ENCODE measurements around the gene CHMP4A. TPM values are rescaled to one million over a fixed set of nuclear protein-coding genes. Genes with fewer than 3 reads are reported as not detected.
"Not testable (repeated sequence)": the region's sequence is repeated elsewhere in the genome, so short reads cannot be mapped to it uniquely, and the experiment has no call there.

CHMP4A gene
- polyA plus RNA-seq, 1 donor from 2014 or later = 55.3 TPM

DNA sequence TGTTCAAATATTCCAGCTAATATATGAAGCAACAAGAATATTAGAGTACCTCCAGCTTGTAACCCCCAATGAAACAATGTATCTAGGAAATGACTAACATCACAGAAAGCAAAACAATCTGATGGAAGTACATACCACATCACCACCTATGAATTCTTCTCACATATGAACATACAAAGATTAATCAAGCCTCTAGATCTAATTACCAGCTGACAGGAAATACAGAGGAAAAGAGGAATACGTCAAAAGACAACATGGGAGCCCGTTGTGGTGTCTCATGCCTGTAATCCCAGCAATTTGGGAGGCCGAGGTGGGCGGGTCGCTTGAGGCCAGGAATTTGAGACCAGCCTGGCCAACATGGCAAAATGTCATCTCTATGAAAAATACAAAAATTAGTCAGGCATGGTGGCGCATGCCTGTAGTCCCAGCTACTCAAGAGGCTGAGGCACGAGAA lies 11.4 kb upstream of the CHMP4A start:
- no peak overlapping the region for H3K4me2 ChIP-seq (ENCODE audit: low read length)
- no peaks in the 10 kb centered on the region for H4K20me1 ChIP-seq (ENCODE audit: insufficient read depth)
- no peak overlapping the region for H3K27ac ChIP-seq (ENCODE audit: low read length)
- no peak overlapping the region for H3K9ac ChIP-seq (ENCODE audit: low read length)
- H2AFZ ChIP-seq (ENCODE audit: low read depth, low read length) = no peak overlapping the region
- no peaks in the 10 kb centered on the region for H3K9me3 ChIP-seq (ENCODE audit: low read length)
- H3K36me3 ChIP-seq (ENCODE audit: insufficient read depth, low read length) = no peaks in the 10 kb centered on the region
- no peaks in the 10 kb centered on the region for H3K27me3 ChIP-seq (ENCODE audit: insufficient read depth, low read depth, low read length)
- no peak overlapping the region for H3K4me3 ChIP-seq (ENCODE audit: low read length)
- no peaks in the 10 kb centered on the region for H3F3A ChIP-seq (ENCODE audit: insufficient read depth, low read length, poor library complexity, severe bottlenecking)
- H3K9me2 ChIP-seq (ENCODE audit: insufficient read depth, low read length) = no peaks in the 10 kb centered on the region
- TF ChIP-seq, protein P1, sequence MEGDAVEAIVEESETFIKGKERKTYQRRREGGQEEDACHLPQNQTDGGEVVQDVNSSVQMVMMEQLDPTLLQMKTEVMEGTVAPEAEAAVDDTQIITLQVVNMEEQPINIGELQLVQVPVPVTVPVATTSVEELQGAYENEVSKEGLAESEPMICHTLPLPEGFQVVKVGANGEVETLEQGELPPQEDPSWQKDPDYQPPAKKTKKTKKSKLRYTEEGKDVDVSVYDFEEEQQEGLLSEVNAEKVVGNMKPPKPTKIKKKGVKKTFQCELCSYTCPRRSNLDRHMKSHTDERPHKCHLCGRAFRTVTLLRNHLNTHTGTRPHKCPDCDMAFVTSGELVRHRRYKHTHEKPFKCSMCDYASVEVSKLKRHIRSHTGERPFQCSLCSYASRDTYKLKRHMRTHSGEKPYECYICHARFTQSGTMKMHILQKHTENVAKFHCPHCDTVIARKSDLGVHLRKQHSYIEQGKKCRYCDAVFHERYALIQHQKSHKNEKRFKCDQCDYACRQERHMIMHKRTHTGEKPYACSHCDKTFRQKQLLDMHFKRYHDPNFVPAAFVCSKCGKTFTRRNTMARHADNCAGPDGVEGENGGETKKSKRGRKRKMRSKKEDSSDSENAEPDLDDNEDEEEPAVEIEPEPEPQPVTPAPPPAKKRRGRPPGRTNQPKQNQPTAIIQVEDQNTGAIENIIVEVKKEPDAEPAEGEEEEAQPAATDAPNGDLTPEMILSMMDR (IDR thresholded peaks at IDR 0.05; ENCODE audit: poor library complexity, severe bottlenecking) = no peak
- TF ChIP-seq TAF1 (IDR thresholded peaks at IDR 0.05; ENCODE audit: low read depth) = no peak
- peaks cover 16% of the 10 kb centered on the region for H3K79me2 ChIP-seq (replicated peaks; ENCODE audit: insufficient read depth, low read length)

GRCh38 chr14:24222987-24223386 lies 9.7 kb upstream of the CHMP4A start:
- not testable (repeated sequence) for H2AFZ ChIP-seq (ENCODE audit: low read depth, low read length); H3F3A ChIP-seq (ENCODE audit: insufficient read depth, low read length, poor library complexity, severe bottlenecking); H3K9me3 ChIP-seq (ENCODE audit: low read length); H3K4me2 ChIP-seq (ENCODE audit: low read length); H3K79me2 ChIP-seq (replicated peaks; ENCODE audit: insufficient read depth, low read length); H3K4me3 ChIP-seq (ENCODE audit: low read length); H4K20me1 ChIP-seq (ENCODE audit: insufficient read depth); H3K36me3 ChIP-seq (ENCODE audit: insufficient read depth, low read length); H3K9me2 ChIP-seq (ENCODE audit: insufficient read depth, low read length); H3K27me3 ChIP-seq (ENCODE audit: insufficient read depth, low read depth, low read length); H3K9ac ChIP-seq (ENCODE audit: low read length); H3K27ac ChIP-seq (ENCODE audit: low read length)

- H3K9ac ChIP-seq (ENCODE audit: low read length) = no peak overlapping the region
- H3K4me2 ChIP-seq (ENCODE audit: low read length) = no peak overlapping the region
- no peaks in the 10 kb centered on the region for H3K9me2 ChIP-seq (ENCODE audit: insufficient read depth, low read length)
- no peak overlapping the region for H3K27ac ChIP-seq (ENCODE audit: low read length)
- H2AFZ ChIP-seq (ENCODE audit: low read depth, low read length) = no peak overlapping the region
- no peaks in the 10 kb centered on the region for H3K9me3 ChIP-seq (ENCODE audit: low read length)
- H3K36me3 ChIP-seq (ENCODE audit: insufficient read depth, low read length) = no peaks in the 10 kb centered on the region
- H3F3A ChIP-seq (ENCODE audit: insufficient read depth, low read length, poor library complexity, severe bottlenecking) = no peaks in the 10 kb centered on the region
- H3K4me3 ChIP-seq (ENCODE audit: low read length) = no peak overlapping the region
- no peak for TF ChIP-seq REST (IDR thresholded peaks at IDR 0.05; ENCODE audit: borderline replicate concordance)
- no peak for TF ChIP-seq EZH2 (IDR thresholded peaks at IDR 0.05; ENCODE audit: borderline replicate concordance, insufficient read depth, low read length, poor library complexity, severe bottlenecking)
- no peak for TF ChIP-seq POLR2AphosphoS5 (IDR thresholded peaks at IDR 0.05)
- TF ChIP-seq EP300 (conservative IDR thresholded peaks at IDR 0.05; ENCODE audit: poor library complexity, severe bottlenecking) = no peak
- TF ChIP-seq, protein P1 (IDR thresholded peaks at IDR 0.05; ENCODE audit: poor library complexity, severe bottlenecking) = no peak
- no peak for TF ChIP-seq MXI1 (conservative IDR thresholded peaks at IDR 0.05; ENCODE audit: poor library complexity, severe bottlenecking)
- TF ChIP-seq SMC3 (conservative IDR thresholded peaks at IDR 0.05; ENCODE audit: poor library complexity) = no peak
- no peaks in the 10 kb centered on the region for H3K27me3 ChIP-seq (ENCODE audit: insufficient read depth, low read depth, low read length)
- peaks cover 2% of the 10 kb centered on the region for H3K79me2 ChIP-seq (replicated peaks; ENCODE audit: insufficient read depth, low read length)
- H4K20me1 ChIP-seq (ENCODE audit: insufficient read depth) = no peaks in the 10 kb centered on the region
These were observed 6.2 kb upstream of the CHMP4A start for GRCh38 chr14:24219521-24219920.

All from neural cell (in vitro differentiated cells).